Endothelial cell (in vitro differentiated cells): ENCODE measurements around the gene COASY. TPM values are rescaled to one million over a fixed set of nuclear protein-coding genes. Genes with fewer than 3 reads are reported as not detected.
"Not testable (repeated sequence)": the region's sequence is repeated elsewhere in the genome, so short reads cannot be mapped to it uniquely, and the experiment has no call there.

Experiments
- DNase-seq: peaks from one replicate; pipeline ENCODE4 v3.0.0; 2021; ENCODE audit warnings: low spot score
- H3K27ac Mint-ChIP-seq: one replicate; pipeline ENCODE4 v1.8.0; 2021; ENCODE audit warnings: mixed read lengths, inconsistent platforms; ENCODE audit not compliant: unreplicated experiment
- H3K27me3 Mint-ChIP-seq: one replicate; pipeline ENCODE4 v1.8.0; 2021; ENCODE audit warnings: mild to moderate bottlenecking, moderate library complexity, mixed read lengths, inconsistent platforms; ENCODE audit not compliant: unreplicated experiment
- H3K36me3 Mint-ChIP-seq: one replicate; pipeline ENCODE4 v1.8.0; 2021; ENCODE audit warnings: mild to moderate bottlenecking, low read depth, mixed read lengths, inconsistent platforms; ENCODE audit not compliant: unreplicated experiment
- H3K4me1 Mint-ChIP-seq: one replicate; pipeline ENCODE4 v1.8.0; 2021; ENCODE audit warnings: mild to moderate bottlenecking, mixed read lengths, inconsistent platforms; ENCODE audit not compliant: unreplicated experiment
- H3K4me3 Mint-ChIP-seq: one replicate; pipeline ENCODE4 v1.8.0; 2021; ENCODE audit warnings: mild to moderate bottlenecking, mixed read lengths, inconsistent platforms; ENCODE audit not compliant: unreplicated experiment
- H3K9me3 Mint-ChIP-seq: one replicate; pipeline ENCODE4 v1.8.0; 2021; ENCODE audit warnings: mixed read lengths, inconsistent platforms; ENCODE audit not compliant: unreplicated experiment
- CTCF ChIP-seq: fragments of 200-600 bp; sonication (generic); IDR thresholded peaks from one replicate; pipeline ENCODE4 v1.5.0; 2021; ENCODE audit warnings: antibody characterized with exemption; ENCODE audit not compliant: unreplicated experiment
- total RNA-seq: library from RNA; stranded (reverse); fragmentation: NEBNext Ultra II Directional; extraction: Animal tissue kit (Norgen Biotek cat#: 25700); gene quantifications from one replicate; pipeline ENCODE4 v1.2.1, GENCODE V29; 2021; ENCODE audit not compliant: unreplicated experiment

Gene COASY
- total RNA-seq, 1 donor from 2014 or later, result 66.3 TPM

- peaks cover 3% of the 10 kb centered on the region for H3K27me3 Mint-ChIP-seq
- peaks cover 5% of the 10 kb centered on the region for H3K36me3 Mint-ChIP-seq
- no peak for DNase-seq
- no peak for TF ChIP-seq CTCF
- no peaks in the 10 kb centered on the region for H3K9me3 Mint-ChIP-seq
- H3K4me1 Mint-ChIP-seq, result peaks cover 17% of the 10 kb centered on the region
- H3K4me3 Mint-ChIP-seq, result peak overlapping the region; percentile 100
- H3K27ac Mint-ChIP-seq, result no peak overlapping the region
These were observed 45.8 kb downstream of the COASY start for GRCh38 chr17:42607769-42608168.

- TF ChIP-seq CTCF, result no peak
- Mint-ChIP-seq H3K4me1 (peaks cover 17% of the 10 kb centered on the region), H3K27me3 (peaks cover 3% of the 10 kb centered on the region), H3K9me3 (no peaks in the 10 kb centered on the region), H3K36me3 (peaks cover 7% of the 10 kb centered on the region), H3K4me3 (peak overlapping the region; percentile 100), H3K27ac (peak overlapping the region; percentile 98)
- no peak for DNase-seq
These were observed 46.6 kb downstream of the COASY start for GRCh38 chr17:42608305-42609181.

- H3K4me3 Mint-ChIP-seq, result peak within 1 kb of the TSS; percentile 100
- H3K27me3 Mint-ChIP-seq, result peaks cover 3% of the 10 kb centered on the region
- no peaks in the 10 kb centered on the region for H3K9me3 Mint-ChIP-seq
- TF ChIP-seq CTCF, result no peak
- H3K4me1 Mint-ChIP-seq, result peaks cover 17% of the 10 kb centered on the region
- peak within 1 kb of the TSS; percentile 98 for H3K27ac Mint-ChIP-seq
- peak; percentile 99 for DNase-seq
- peaks cover 13% of the 10 kb centered on the region for H3K36me3 Mint-ChIP-seq
These were observed 47.4 kb downstream of the COASY start, which contains the start of the genes RETREG3 and TUBG1 for GRCh38 chr17:42609182-42609813. Gene RETREG3 (minus strand): TSS chr17:42609374. CDS start chr17:42609324, 50 bp downstream. Gene TUBG1 (plus strand): TSS chr17:42609683. CDS start chr17:42609738, 55 bp downstream.

DNA sequence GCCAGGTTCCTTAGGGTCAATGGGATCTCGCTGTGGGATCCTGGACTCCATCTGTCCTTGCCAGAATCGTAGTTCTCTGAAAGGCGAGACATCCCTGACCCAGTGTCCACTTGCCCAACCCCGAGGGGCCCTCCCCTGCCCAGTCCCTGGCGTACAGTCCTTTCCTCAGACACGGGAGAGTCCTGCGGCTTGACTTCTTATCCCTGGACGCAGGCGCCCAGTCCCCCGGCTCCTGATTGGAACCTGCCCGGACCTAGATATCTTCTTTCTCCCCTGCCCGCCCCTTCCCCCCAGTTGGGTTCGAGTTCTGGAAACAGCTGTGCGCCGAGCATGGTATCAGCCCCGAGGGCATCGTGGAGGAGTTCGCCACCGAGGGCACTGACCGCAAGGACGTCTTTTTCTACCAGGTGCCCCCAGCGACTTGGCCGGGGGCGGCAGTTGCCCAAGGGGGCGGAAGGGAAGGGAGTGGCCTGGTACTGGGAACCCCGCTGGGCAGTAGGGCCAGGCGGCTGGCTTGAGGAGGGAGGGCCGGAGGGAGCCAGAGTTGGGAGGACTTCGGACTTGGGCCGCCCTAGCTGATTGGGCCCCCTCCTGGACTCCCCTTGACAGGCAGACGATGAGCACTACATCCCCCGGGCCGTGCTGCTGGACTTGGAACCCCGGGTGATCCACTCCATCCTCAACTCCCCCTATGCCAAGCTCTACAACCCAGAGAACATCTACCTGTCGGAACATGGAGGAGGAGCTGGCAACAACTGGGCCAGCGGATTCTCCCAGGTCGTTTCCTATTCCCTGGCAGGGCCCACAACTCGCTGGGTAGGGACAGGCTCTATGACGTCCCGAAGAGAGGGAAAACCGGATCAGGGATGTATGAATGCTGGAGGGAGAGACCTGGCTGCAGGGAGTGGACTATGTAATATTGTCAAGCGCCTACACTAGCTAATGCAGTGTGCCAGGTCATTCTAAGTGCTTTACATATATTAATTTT, 48.2 kb downstream of the COASY start:
- peak; percentile 33 for DNase-seq
- not testable (repeated sequence) for H3K27me3 Mint-ChIP-seq

DNA sequence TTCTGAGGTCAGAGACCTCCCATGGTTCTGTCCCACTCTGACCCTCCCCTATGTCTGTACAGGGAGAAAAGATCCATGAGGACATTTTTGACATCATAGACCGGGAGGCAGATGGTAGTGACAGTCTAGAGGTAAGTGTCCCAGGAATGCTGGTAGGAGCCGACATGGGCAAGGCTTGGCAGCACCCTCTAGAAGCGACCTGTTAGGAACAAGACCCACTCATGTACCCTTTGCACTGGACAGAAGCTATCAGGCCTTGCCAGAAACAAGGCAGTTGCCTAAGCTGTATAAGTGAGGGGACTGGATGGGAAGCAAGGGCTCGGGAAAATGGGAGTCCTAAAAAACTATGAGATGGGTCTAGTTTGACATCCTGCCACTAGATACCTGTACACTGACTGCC, 50.1 kb downstream of the COASY start:
- no peak overlapping the region for H3K27ac Mint-ChIP-seq
- no peak overlapping the region for H3K4me3 Mint-ChIP-seq
- H3K36me3 Mint-ChIP-seq, result peaks cover 29% of the 10 kb centered on the region
- H3K9me3 Mint-ChIP-seq, result no peaks in the 10 kb centered on the region
- no peak for TF ChIP-seq CTCF
- H3K4me1 Mint-ChIP-seq, result peaks cover 9% of the 10 kb centered on the region
- no peak for DNase-seq
- H3K27me3 Mint-ChIP-seq, result no peaks in the 10 kb centered on the region

More for the DNA sequence above, 48.2 kb downstream of the COASY start:
- H3K36me3 Mint-ChIP-seq, result peaks cover 21% of the 10 kb centered on the region
- peaks cover 17% of the 10 kb centered on the region for H3K4me1 Mint-ChIP-seq
- H3K27ac Mint-ChIP-seq, H3K9me3 Mint-ChIP-seq: not testable (repeated sequence)
- peak overlapping the region; percentile 100 for H3K4me3 Mint-ChIP-seq
